NCI-H2196 (cell line): ENCODE results near the gene ZFYVE26.
"Not testable (repeated sequence)": the region's sequence is repeated elsewhere in the genome, so short reads cannot be mapped to it uniquely, and the experiment has no call there.

Source experiments
- DNase-seq: peaks from one replicate; lab custom pipeline; 2025; ENCODE audit not compliant: unreplicated experiment; lab: John Stamatoyannopoulos, UW

Gene ZFYVE26

GRCh38 chr14:67717048-67717447 lies 99.3 kb downstream of the ZFYVE26 start:
- DNase-seq: no peak

- DNase-seq: no peak
Measured at GRCh38 chr14:67710209-67710608, 106.2 kb downstream of the ZFYVE26 start.

GRCh38 chr14:67709796-67710195 lies 106.6 kb downstream of the ZFYVE26 start:
- DNase-seq: not testable (repeated sequence)

GRCh38 chr14:67709346-67709745 lies 107.0 kb downstream of the ZFYVE26 start:
- DNase-seq: not testable (repeated sequence)

GRCh38 chr14:67705211-67705610 lies 111.2 kb downstream of the ZFYVE26 start:
- no peak for DNase-seq

GRCh38 chr14:67704484-67705089 lies 111.8 kb downstream of the ZFYVE26 start:
- DNase-seq: peak; percentile 64

- no peak for DNase-seq
Measured at GRCh38 chr14:67703997-67704396, 112.4 kb downstream of the ZFYVE26 start.

- DNase-seq: not testable (repeated sequence)
Measured at GRCh38 chr14:67701492-67701891, 114.9 kb downstream of the ZFYVE26 start, which contains the start of gene RDH12. Gene RDH12 (plus strand): TSS chr14:67701886. CDS start chr14:67722643, 20,757 bp downstream.

- DNase-seq: no peak
Measured at GRCh38 chr14:67698179-67698578, 118.2 kb downstream of the ZFYVE26 start.

GRCh38 chr14:67697006-67697405 lies 119.4 kb downstream of the ZFYVE26 start:
- no peak for DNase-seq
